ENCODE data around the gene ZNF708.

The ZNF708 gene

DNA sequence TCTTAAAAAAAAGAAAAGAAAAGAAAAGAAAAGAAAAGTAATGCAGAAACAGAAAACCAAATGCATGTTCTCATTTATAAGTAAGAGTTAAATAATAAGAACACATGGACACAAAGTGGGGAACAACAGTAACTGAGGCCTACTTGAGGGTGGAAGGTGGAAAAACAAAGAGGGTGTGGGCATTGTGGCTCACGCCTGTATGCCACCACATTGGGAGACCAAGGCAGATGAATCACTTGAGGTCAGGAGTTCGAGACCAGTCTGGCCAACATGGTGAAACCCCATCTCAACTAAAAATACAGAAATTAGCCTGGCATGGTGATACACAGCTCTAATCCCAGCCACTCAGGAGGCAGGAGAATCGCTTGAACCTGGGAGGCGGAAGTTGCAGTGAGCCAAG lies 8.1 kb downstream of the ZNF708 start:
- TF ChIP-seq FOXM1 (IDR thresholded peaks at IDR 0.05; ENCODE audit: borderline replicate concordance, low read depth) (no peak), TEAD4 (IDR thresholded peaks at IDR 0.05) (no peak)

DNA sequence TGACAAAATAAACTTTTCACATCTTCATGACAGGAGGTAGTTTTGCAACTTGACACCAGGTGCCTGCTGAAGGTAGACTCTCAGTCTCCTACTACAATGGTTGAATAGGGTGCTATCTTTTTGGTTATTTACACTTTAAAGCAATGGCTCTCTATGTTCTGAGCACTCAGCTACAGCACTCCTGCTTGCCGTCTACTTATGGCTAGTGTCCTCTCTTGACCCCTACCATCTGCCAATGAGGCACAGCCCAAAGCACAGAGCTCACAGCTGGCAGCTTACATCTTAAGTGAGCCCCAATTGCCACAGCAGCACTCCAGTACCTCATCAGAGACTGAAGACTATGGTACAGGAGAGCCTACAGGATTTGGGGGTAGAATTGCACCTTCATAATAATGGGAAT lies 11.4 kb downstream of the ZNF708 start:
- TF ChIP-seq EGR1 (IDR thresholded peaks at IDR 0.05) (no peak), TAF1 (IDR thresholded peaks at IDR 0.05; ENCODE audit: low read depth) (no peak), TCF12 (IDR thresholded peaks at IDR 0.05; ENCODE audit: low read depth) (no peak), FOXM1 (IDR thresholded peaks at IDR 0.05; ENCODE audit: borderline replicate concordance, low read depth) (no peak), NFIC (IDR thresholded peaks at IDR 0.05) (no peak)

DNA sequence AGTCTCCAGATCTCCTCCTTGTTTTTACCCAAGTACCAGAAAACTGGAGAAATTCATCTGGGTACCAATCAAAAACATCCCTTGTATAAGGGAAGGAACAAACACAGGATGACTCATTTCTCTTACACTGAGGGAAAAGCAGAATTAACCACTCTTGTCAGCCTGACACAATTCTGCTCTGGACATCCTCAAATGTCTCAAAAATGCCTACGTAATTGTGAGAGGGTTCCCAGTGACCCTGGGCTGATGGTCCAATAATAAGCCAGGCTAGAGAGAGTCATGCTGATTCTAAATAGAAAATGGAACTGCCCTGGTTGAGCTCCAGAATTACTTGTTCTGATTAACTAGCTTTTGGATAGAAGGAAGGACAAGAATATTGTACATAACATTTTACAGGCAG lies 14.5 kb downstream of the ZNF708 start:
- TF ChIP-seq TEAD4 (IDR thresholded peaks at IDR 0.05), result no peak
- TF ChIP-seq USF1 (IDR thresholded peaks at IDR 0.05), result no peak

- TF ChIP-seq EP300 (IDR thresholded peaks at IDR 0.05; ENCODE audit: borderline replicate concordance) (no peak), RAD21 (IDR thresholded peaks at IDR 0.05; ENCODE audit: low read depth) (no peak)
Measured at GRCh38 chr19:21308773-21309172, 20.4 kb downstream of the ZNF708 start.

GRCh38 chr19:21269813-21270212 lies 59.4 kb downstream of the ZNF708 start:
- TF ChIP-seq RAD21 (IDR thresholded peaks at IDR 0.05; ENCODE audit: low read depth) (no peak), YY1 (IDR thresholded peaks at IDR 0.05; ENCODE audit: low read depth) (no peak), TAF1 (IDR thresholded peaks at IDR 0.05; ENCODE audit: low read depth) (no peak), EP300 (IDR thresholded peaks at IDR 0.05; ENCODE audit: borderline replicate concordance) (no peak), MAX (IDR thresholded peaks at IDR 0.05) (no peak), EGR1 (IDR thresholded peaks at IDR 0.05) (no peak), TEAD4 (IDR thresholded peaks at IDR 0.05) (no peak), TCF12 (IDR thresholded peaks at IDR 0.05; ENCODE audit: low read depth) (no peak), FOXM1 (IDR thresholded peaks at IDR 0.05; ENCODE audit: borderline replicate concordance, low read depth) (no peak), ZBTB7A (IDR thresholded peaks at IDR 0.05; ENCODE audit: low read depth) (no peak), CREB1 (IDR thresholded peaks at IDR 0.05; ENCODE audit: low read depth) (no peak), CEBPB (IDR thresholded peaks at IDR 0.05) (no peak), NFIC (IDR thresholded peaks at IDR 0.05) (no peak)
- TF ChIP-seq, protein P1, sequence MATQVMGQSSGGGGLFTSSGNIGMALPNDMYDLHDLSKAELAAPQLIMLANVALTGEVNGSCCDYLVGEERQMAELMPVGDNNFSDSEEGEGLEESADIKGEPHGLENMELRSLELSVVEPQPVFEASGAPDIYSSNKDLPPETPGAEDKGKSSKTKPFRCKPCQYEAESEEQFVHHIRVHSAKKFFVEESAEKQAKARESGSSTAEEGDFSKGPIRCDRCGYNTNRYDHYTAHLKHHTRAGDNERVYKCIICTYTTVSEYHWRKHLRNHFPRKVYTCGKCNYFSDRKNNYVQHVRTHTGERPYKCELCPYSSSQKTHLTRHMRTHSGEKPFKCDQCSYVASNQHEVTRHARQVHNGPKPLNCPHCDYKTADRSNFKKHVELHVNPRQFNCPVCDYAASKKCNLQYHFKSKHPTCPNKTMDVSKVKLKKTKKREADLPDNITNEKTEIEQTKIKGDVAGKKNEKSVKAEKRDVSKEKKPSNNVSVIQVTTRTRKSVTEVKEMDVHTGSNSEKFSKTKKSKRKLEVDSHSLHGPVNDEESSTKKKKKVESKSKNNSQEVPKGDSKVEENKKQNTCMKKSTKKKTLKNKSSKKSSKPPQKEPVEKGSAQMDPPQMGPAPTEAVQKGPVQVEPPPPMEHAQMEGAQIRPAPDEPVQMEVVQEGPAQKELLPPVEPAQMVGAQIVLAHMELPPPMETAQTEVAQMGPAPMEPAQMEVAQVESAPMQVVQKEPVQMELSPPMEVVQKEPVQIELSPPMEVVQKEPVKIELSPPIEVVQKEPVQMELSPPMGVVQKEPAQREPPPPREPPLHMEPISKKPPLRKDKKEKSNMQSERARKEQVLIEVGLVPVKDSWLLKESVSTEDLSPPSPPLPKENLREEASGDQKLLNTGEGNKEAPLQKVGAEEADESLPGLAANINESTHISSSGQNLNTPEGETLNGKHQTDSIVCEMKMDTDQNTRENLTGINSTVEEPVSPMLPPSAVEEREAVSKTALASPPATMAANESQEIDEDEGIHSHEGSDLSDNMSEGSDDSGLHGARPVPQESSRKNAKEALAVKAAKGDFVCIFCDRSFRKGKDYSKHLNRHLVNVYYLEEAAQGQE (IDR thresholded peaks at IDR 0.05; ENCODE audit: low read depth), result no peak

DNA sequence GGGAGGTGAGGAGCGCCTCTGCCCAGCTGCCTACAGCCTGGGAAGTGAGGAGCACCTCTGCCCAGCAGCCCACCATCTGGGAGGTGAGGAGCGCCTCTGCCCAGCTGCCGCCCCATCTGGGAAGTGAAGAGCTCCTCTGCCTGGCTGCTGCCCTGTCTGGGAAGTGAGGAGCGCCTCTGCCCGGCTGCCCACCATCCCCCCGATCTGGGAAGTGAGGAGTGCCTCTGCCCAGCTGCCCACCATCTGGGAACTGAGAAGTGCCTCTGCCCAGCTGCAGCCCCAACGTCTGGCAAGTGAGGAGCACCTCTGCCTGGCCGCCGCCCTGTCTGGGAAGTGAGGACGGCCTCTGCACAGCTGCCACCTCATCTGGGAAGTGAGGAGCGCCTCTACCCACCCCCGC lies 64.3 kb downstream of the ZNF708 start:
- TF ChIP-seq NFIC (IDR thresholded peaks at IDR 0.05), result no peak
- no peak for TF ChIP-seq USF1 (IDR thresholded peaks at IDR 0.05)
- TF ChIP-seq FOXM1 (IDR thresholded peaks at IDR 0.05; ENCODE audit: borderline replicate concordance, low read depth), result no peak
- TF ChIP-seq CREB1 (IDR thresholded peaks at IDR 0.05; ENCODE audit: low read depth), result no peak
- no peak for TF ChIP-seq CEBPB (IDR thresholded peaks at IDR 0.05)
- TF ChIP-seq MAX (IDR thresholded peaks at IDR 0.05), result no peak
- TF ChIP-seq, protein P1 (IDR thresholded peaks at IDR 0.05; ENCODE audit: low read depth), result no peak
- TF ChIP-seq TAF1 (IDR thresholded peaks at IDR 0.05; ENCODE audit: low read depth), result no peak
- no peak for TF ChIP-seq YY1 (IDR thresholded peaks at IDR 0.05; ENCODE audit: low read depth)
- no peak for TF ChIP-seq RAD21 (IDR thresholded peaks at IDR 0.05; ENCODE audit: low read depth)

DNA sequence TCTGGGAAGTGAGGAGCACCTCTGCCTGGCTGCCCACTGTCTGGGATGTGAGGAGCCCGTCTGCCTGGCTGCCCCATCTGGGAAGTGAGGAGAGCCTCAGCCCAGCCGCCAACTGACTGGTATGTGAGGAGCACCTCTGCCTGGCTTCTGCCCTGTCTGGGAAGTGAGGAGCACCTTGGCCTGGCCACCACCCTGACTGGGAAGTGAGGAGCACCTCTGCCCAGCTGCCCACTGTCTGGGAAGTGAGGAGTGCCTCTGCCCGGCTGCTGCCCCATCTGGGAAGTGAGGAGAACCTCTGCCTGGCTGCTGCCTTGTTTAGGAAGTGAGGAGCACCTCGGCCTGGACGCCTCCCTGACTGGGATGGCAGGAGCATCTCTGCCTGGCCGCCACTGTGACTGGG lies 64.8 kb downstream of the ZNF708 start:
- TF ChIP-seq FOXM1 (IDR thresholded peaks at IDR 0.05; ENCODE audit: borderline replicate concordance, low read depth) (no peak), EGR1 (IDR thresholded peaks at IDR 0.05) (no peak), MAX (IDR thresholded peaks at IDR 0.05) (no peak), RAD21 (IDR thresholded peaks at IDR 0.05; ENCODE audit: low read depth) (no peak), TAF1 (IDR thresholded peaks at IDR 0.05; ENCODE audit: low read depth) (no peak), TEAD4 (IDR thresholded peaks at IDR 0.05) (no peak), YY1 (IDR thresholded peaks at IDR 0.05; ENCODE audit: low read depth) (no peak)
- TF ChIP-seq, protein P1 (IDR thresholded peaks at IDR 0.05; ENCODE audit: low read depth), result no peak
